RWPE2 (cell line): ENCODE measurements around the gene PDE11A.

Experiments
- ATAC-seq: fragments of 200-7000 bp; cut with Tn5 transposase; 3 replicates; pipeline ENCODE4 v1.9.1; 2021; ENCODE audit warnings: low read depth
- DNase-seq: peaks from one replicate; pipeline ENCODE4 v3.0.0-alpha.2; 2020; ENCODE audit warnings: low spot score
- H3K27ac ChIP-seq: fragments of 450-650 bp; 2 replicates; pipeline ENCODE4 v1.5.1; 2017; ENCODE audit warnings: mild to moderate bottlenecking; ENCODE audit not compliant: poor library complexity, severe bottlenecking
- H3K27me3 ChIP-seq: fragments of 250-450 bp; sonication (Bioruptor Pico); 2 replicates; pipeline ENCODE4 v1.5.1; 2021; ENCODE audit warnings: mild to moderate bottlenecking, moderate library complexity; ENCODE audit not compliant: insufficient read depth, poor library complexity, severe bottlenecking
- H3K36me3 ChIP-seq: fragments of 250-450 bp; sonication (Bioruptor Pico); 2 replicates; pipeline ENCODE4 v1.5.1; 2020; ENCODE audit warnings: low read depth, mild to moderate bottlenecking, moderate library complexity
- H3K4me1 ChIP-seq: fragments of 250-450 bp; sonication (Bioruptor Pico); 2 replicates; pipeline ENCODE4 v1.5.1; 2021; ENCODE audit warnings: mild to moderate bottlenecking, moderate library complexity; ENCODE audit not compliant: insufficient read depth, poor library complexity, severe bottlenecking
- H3K4me3 ChIP-seq: fragments of 250-450 bp; sonication (Bioruptor Pico); 2 replicates; pipeline ENCODE4 v1.5.1; 2021; ENCODE audit warnings: mild to moderate bottlenecking, moderate library complexity; ENCODE audit not compliant: severe bottlenecking
- H3K9me3 ChIP-seq: fragments of 250-450 bp; sonication (Bioruptor Pico); 2 replicates; pipeline ENCODE4 v1.5.1; 2021; ENCODE audit warnings: mild to moderate bottlenecking, moderate library complexity; ENCODE audit not compliant: severe bottlenecking
- TF ChIP-seq, protein P1 (sequence below): fragments of 450-650 bp; IDR thresholded peaks from one replicate; pipeline ENCODE4 v1.5.1; 2017; ENCODE audit warnings: mild to moderate bottlenecking, moderate library complexity; ENCODE audit not compliant: poor library complexity, severe bottlenecking

Gene PDE11A

DNA sequence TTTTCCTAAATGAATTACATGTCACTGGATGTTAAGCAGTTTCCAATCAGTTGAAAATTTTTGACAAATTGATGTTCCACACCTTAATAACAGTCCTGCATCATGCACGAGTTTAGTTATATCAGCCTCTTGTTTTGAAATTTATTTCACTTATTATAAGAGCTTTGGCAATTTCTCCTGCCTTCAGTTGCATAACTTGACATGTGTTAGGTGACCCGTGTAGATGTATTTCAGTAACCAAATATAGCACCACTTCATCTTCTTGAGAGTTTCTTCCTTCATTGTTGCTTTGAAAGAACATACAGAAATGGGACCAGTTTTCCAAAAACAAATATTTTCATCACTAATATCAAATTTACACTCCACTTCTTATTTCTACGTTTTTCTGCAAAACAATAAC is 202.7 kb downstream of the PDE11A start:
- Histone ChIP-seq H3K4me3 (no peak overlapping the region), H3K27ac (no peak overlapping the region), H3K9me3 (no peaks in the 10 kb centered on the region), H3K4me1 (no peaks in the 10 kb centered on the region), H3K36me3 (no peaks in the 10 kb centered on the region), H3K27me3 (no peaks in the 10 kb centered on the region)
- no peak for ATAC-seq
- TF ChIP-seq, protein P1, sequence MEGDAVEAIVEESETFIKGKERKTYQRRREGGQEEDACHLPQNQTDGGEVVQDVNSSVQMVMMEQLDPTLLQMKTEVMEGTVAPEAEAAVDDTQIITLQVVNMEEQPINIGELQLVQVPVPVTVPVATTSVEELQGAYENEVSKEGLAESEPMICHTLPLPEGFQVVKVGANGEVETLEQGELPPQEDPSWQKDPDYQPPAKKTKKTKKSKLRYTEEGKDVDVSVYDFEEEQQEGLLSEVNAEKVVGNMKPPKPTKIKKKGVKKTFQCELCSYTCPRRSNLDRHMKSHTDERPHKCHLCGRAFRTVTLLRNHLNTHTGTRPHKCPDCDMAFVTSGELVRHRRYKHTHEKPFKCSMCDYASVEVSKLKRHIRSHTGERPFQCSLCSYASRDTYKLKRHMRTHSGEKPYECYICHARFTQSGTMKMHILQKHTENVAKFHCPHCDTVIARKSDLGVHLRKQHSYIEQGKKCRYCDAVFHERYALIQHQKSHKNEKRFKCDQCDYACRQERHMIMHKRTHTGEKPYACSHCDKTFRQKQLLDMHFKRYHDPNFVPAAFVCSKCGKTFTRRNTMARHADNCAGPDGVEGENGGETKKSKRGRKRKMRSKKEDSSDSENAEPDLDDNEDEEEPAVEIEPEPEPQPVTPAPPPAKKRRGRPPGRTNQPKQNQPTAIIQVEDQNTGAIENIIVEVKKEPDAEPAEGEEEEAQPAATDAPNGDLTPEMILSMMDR, result no peak
- DNase-seq, result no peak

DNA sequence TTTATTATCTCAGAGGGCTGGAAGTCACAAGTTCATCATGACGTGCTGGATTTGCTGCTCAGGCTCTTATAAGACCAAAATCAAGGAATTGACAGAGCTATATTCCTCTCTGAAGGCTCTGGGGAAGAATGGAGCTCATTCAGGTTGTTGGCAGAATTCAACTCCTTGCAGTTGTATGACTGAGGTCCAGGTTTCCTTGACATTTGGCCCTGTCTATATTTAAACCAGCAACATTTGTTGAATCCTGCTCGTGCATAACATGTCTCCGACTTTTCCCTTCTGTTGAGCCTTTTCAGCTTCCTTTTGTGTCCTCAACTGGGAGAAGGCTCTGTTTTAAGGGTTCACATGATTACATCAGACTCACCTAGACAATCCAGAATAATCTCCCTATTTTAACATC is 203.4 kb downstream of the PDE11A start:
- Histone ChIP-seq H3K4me1 (no peaks in the 10 kb centered on the region), H3K9me3 (no peaks in the 10 kb centered on the region), H3K27ac (no peak overlapping the region), H3K4me3 (no peak overlapping the region), H3K27me3 (no peaks in the 10 kb centered on the region), H3K36me3 (no peaks in the 10 kb centered on the region)
- ATAC-seq, result no peak
- TF ChIP-seq, protein P1, result no peak
- no peak for DNase-seq

DNA sequence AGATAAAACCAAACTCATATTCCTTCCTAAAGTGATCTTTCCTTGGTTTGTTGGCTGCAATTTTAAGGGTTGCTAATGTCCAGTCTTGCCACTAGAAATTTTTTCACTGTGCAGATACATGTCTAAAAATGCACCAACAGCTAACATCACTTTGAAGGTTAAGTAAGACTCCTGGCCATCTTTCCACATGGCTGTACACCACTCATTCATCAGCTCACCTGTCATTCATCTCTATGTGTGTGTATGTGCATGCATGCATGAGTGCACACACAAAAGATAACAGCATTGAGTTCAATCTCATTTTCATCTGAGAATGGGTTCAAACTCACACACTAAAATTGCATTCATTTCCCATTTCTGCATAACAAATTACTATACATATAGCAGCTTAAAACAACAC is 203.8 kb downstream of the PDE11A start:
- Histone ChIP-seq H3K36me3 (no peaks in the 10 kb centered on the region), H3K27me3 (no peaks in the 10 kb centered on the region), H3K27ac (no peak overlapping the region), H3K4me3 (no peak overlapping the region), H3K4me1 (no peaks in the 10 kb centered on the region), H3K9me3 (no peaks in the 10 kb centered on the region)
- TF ChIP-seq, protein P1, result no peak
- ATAC-seq, result no peak
- no peak for DNase-seq

DNA sequence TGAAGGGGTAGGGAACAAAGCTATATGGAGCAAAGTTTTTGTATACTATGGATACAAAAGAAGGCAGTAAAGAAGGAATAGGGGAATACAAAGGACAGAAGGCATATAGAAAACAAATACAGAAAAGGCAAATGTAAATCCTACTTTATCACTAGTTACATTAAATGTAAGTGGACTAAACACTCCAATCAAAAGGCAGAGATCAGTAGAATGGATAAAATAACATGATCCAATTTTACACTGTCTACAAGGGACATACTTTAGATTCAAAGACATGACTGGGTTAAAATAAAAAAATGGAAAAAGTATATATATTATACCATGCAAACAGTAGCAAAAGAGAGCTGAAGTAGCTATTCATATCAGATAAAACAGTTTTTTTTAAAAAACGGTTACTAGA is 215.0 kb downstream of the PDE11A start:
- H3K27ac ChIP-seq, result no peak overlapping the region
- no peaks in the 10 kb centered on the region for H3K9me3 ChIP-seq
- H3K4me1 ChIP-seq, result no peaks in the 10 kb centered on the region
- H3K27me3 ChIP-seq, result no peaks in the 10 kb centered on the region
- no peaks in the 10 kb centered on the region for H3K36me3 ChIP-seq
- TF ChIP-seq, protein P1, result no peak
- ATAC-seq (no peak), DNase-seq (no peak)
- H3K4me3 ChIP-seq, result no peak overlapping the region

DNA sequence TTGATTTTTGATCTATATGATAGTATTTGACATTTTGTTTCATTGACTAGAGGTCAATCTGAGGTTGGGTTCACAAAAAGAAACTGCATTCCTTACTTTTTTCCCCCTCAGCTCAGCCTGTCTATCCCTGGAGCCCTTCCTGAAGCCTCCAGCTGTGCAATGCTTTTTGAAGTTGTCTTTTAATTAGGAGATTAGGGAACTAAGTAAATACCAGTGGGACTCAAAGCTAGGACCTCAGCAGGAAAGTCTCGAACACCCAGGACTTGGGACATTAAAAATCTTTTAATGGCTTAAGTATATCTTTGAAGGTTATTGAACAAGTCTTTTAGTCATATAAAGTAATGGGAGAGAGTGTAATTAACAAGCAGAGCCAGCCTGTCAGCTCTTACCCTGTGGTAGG is 220.2 kb downstream of the PDE11A start:
- ATAC-seq, result no peak; the same call in 2 of the 3 replicates
- Histone ChIP-seq H3K4me3 (no peak overlapping the region), H3K9me3 (no peaks in the 10 kb centered on the region), H3K36me3 (no peaks in the 10 kb centered on the region), H3K27me3 (no peaks in the 10 kb centered on the region), H3K4me1 (no peaks in the 10 kb centered on the region), H3K27ac (no peak overlapping the region)
- TF ChIP-seq, protein P1, result no peak
- DNase-seq, result no peak
